GM19395 (cell line): ENCODE data around the gene TUSC2.

ENCODE experiments used
- ATAC-seq: cut with Tn5 transposase; IDR thresholded peaks from one replicate; pipeline ENCODE4 v1.9.1; 2021; ENCODE audit warnings: mild to moderate bottlenecking, moderate library complexity; ENCODE audit not compliant: unreplicated experiment

Gene TUSC2

GRCh38 chr3:50354850-50355249 is 26.8 kb upstream of the TUSC2 start:
- no peak for ATAC-seq

- no peak for ATAC-seq
Observed at GRCh38 chr3:50354186-50354764, 26.3 kb upstream of the TUSC2 start.

GRCh38 chr3:50353245-50354004 is 25.4 kb upstream of the TUSC2 start:
- ATAC-seq: no peak

GRCh38 chr3:50352781-50353180 is 24.8 kb upstream of the TUSC2 start:
- no peak for ATAC-seq

GRCh38 chr3:50351323-50351697 is 23.3 kb upstream of the TUSC2 start:
- no peak for ATAC-seq

GRCh38 chr3:50350527-50351322 is 22.7 kb upstream of the TUSC2 start, which contains the start of the genes CYB561D2 and NPRL2:
Gene CYB561D2, plus strand, starts transcription at chr3:50350862. Its CDS starts 572 bp downstream, at chr3:50351434.
Gene NPRL2, minus strand, starts transcription at chr3:50350775. Its CDS starts 123 bp downstream, at chr3:50350652.
- peak; percentile 86 for ATAC-seq

GRCh38 chr3:50350213-50350526 is 22.1 kb upstream of the TUSC2 start:
- ATAC-seq: no peak

GRCh38 chr3:50347187-50347813 is 19.3 kb upstream of the TUSC2 start:
- ATAC-seq: no peak

GRCh38 chr3:50345586-50346234 is 17.7 kb upstream of the TUSC2 start, which contains the start of gene ZMYND10:
Gene ZMYND10, minus strand, starts transcription at chr3:50345732. Its CDS starts 153 bp downstream, at chr3:50345579.
- no peak for ATAC-seq

- no peak for ATAC-seq
Observed at GRCh38 chr3:50345008-50345407, 17.0 kb upstream of the TUSC2 start.

GRCh38 chr3:50342813-50343633 is 15.0 kb upstream of the TUSC2 start:
- ATAC-seq: no peak

GRCh38 chr3:50341996-50342650 is 14.1 kb upstream of the TUSC2 start:
- no peak for ATAC-seq

- no peak for ATAC-seq
Observed at GRCh38 chr3:50341537-50341936, 13.5 kb upstream of the TUSC2 start.

- no peak for ATAC-seq
Observed at GRCh38 chr3:50340448-50341329, 12.7 kb upstream of the TUSC2 start, which contains the start of gene RASSF1. Gene RASSF1, minus strand, starts transcription at chr3:50340836. Its CDS starts 31 bp downstream, at chr3:50340805.

- no peak for ATAC-seq
Observed at GRCh38 chr3:50340147-50340447, 12.1 kb upstream of the TUSC2 start.

GRCh38 chr3:50339485-50340146 is 11.6 kb upstream of the TUSC2 start:
- ATAC-seq: no peak

- no peak for ATAC-seq
Observed at GRCh38 chr3:50338965-50339364, 10.9 kb upstream of the TUSC2 start.
